NB4 (cell line): ENCODE measurements around the gene CCDC27.

Experiments
- DNase-seq: peaks from one replicate; pipeline ENCODE4 v3.0.0; 2010; ENCODE audit warnings: low read depth
- H3K4me3 ChIP-seq: one replicate; pipeline ENCODE4 v1.5.1; 2011; ENCODE audit warnings: mild to moderate bottlenecking, low read depth, low read length, moderate library complexity
- MAX ChIP-seq: IDR thresholded peaks from 2 replicates; pipeline ENCODE4 v1.6.1; 2011; ENCODE audit warnings: low read depth, low read length
- MYC ChIP-seq: IDR thresholded peaks from 2 replicates; pipeline ENCODE4 v1.6.1; 2011; ENCODE audit warnings: low read depth, low read length
- POLR2A ChIP-seq: IDR thresholded peaks from 2 replicates; pipeline ENCODE4 v1.6.1; 2011; ENCODE audit warnings: mild to moderate bottlenecking; ENCODE audit not compliant: insufficient read length; ENCODE audit errors: extremely low read depth
- TF ChIP-seq, protein P1 (sequence below): IDR thresholded peaks from one replicate; pipeline ENCODE4 v1.5.1; 2012; ENCODE audit warnings: low read depth, low read length

Gene CCDC27

GRCh38 chr1:3743826-3744225 lies 8.4 kb upstream of the CCDC27 start:
- no peak overlapping the region for H3K4me3 ChIP-seq
- TF ChIP-seq MYC: no peak
- no peak for TF ChIP-seq POLR2A
- TF ChIP-seq, protein P1, sequence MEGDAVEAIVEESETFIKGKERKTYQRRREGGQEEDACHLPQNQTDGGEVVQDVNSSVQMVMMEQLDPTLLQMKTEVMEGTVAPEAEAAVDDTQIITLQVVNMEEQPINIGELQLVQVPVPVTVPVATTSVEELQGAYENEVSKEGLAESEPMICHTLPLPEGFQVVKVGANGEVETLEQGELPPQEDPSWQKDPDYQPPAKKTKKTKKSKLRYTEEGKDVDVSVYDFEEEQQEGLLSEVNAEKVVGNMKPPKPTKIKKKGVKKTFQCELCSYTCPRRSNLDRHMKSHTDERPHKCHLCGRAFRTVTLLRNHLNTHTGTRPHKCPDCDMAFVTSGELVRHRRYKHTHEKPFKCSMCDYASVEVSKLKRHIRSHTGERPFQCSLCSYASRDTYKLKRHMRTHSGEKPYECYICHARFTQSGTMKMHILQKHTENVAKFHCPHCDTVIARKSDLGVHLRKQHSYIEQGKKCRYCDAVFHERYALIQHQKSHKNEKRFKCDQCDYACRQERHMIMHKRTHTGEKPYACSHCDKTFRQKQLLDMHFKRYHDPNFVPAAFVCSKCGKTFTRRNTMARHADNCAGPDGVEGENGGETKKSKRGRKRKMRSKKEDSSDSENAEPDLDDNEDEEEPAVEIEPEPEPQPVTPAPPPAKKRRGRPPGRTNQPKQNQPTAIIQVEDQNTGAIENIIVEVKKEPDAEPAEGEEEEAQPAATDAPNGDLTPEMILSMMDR: no peak
- no peak for TF ChIP-seq MAX
- DNase-seq: no peak

- H3K4me3 ChIP-seq: no peak overlapping the region
- TF ChIP-seq, protein P1: no peak
- TF ChIP-seq MYC: no peak
- no peak for TF ChIP-seq POLR2A
- no peak for TF ChIP-seq MAX
- no peak for DNase-seq
Observed at GRCh38 chr1:3744646-3745045, 7.6 kb upstream of the CCDC27 start.

- DNase-seq: no peak
- H3K4me3 ChIP-seq: no peak overlapping the region
- TF ChIP-seq MAX (no peak), MYC (no peak), POLR2A (no peak)
- TF ChIP-seq, protein P1: no peak
Observed at GRCh38 chr1:3745071-3745470, 7.2 kb upstream of the CCDC27 start.

- H3K4me3 ChIP-seq: no peak overlapping the region
- no peak for DNase-seq
- TF ChIP-seq, protein P1: no peak
- TF ChIP-seq MAX (no peak), MYC (no peak), POLR2A (no peak)
Observed at GRCh38 chr1:3745590-3746381, 6.5 kb upstream of the CCDC27 start.

- TF ChIP-seq, protein P1: no peak
- TF ChIP-seq MAX (no peak), MYC (no peak), POLR2A (no peak)
- peak overlapping the region; percentile 48 for H3K4me3 ChIP-seq
- no peak for DNase-seq
Observed at GRCh38 chr1:3746389-3746829, 5.8 kb upstream of the CCDC27 start.
